HG03095 (cell line): ENCODE data around the gene GTPBP3.
"Not testable (repeated sequence)": the region's sequence is repeated elsewhere in the genome, so short reads cannot be mapped to it uniquely, and the experiment has no call there.

ENCODE experiments used
- ATAC-seq: cut with Tn5 transposase; IDR thresholded peaks from one replicate; pipeline ENCODE4 v1.9.1; 2021; ENCODE audit warnings: moderate library complexity; ENCODE audit not compliant: unreplicated experiment

Gene GTPBP3

DNA sequence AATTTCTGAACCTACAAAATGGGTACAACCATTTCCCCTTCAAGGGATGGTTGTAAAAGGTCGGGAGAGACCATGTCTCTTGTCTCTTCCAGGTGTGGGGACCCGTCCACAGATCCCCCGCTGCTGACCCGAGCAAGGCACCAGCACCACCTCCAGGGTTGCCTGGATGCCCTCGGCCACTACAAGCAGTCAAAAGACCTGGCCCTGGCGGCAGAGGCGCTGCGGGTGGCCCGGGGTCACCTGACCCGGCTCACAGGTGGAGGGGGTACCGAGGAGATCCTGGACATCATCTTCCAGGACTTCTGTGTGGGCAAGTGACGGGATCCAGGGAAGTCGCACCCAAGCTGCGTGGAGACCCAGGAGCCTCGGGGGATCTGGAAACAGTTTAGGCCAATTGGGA, 4.0 kb downstream of the GTPBP3 start:
- ATAC-seq = no peak

DNA sequence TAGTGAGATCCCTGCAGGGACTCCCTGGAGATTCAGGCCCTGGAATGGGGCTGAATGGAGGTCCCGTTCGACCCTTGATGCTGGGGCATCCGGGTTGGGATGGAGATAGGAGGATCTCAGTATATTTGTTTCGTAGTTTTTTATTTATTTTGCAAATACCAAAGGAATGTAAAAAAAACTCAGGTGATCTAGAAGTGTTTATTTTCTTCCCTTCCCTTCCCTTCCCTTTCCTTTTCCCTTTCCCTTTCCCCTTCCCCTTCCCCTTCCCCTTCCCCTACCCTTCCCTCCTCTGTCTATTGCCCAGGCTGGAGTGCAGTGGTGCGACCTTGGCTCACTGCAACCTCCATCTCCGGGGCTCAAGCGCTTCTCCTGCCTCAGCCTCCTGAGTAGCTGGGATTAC, 4.5 kb downstream of the GTPBP3 start:
- ATAC-seq = no peak

DNA sequence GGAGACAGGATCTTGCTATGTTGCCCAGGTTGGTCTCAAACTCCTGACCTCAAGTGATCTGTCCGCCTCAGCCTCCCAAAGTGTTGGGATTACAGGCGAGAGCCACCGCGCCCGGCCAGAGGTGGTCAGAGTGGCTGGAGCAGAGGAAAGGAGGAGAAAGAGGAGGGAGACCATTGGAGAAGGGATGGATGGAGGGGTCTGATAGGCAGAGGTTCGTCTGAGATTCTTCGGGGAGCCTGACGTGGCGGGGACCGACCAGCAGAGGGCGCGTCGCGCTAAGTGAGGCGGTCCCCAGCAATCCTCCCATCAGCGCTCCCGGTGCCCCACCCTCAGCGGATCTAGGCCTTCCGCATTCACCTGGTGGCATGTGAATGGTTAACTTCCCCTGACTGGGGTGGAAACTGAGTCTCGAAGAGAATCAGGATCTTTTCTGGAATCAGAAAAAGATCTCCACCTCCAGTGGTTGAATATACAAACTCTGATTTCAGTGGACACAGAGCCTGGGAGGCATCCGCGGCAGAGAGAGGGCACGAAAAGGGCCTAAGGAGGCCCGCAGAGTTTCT, 8.8 kb downstream of the GTPBP3 start:
- ATAC-seq = no peak

DNA sequence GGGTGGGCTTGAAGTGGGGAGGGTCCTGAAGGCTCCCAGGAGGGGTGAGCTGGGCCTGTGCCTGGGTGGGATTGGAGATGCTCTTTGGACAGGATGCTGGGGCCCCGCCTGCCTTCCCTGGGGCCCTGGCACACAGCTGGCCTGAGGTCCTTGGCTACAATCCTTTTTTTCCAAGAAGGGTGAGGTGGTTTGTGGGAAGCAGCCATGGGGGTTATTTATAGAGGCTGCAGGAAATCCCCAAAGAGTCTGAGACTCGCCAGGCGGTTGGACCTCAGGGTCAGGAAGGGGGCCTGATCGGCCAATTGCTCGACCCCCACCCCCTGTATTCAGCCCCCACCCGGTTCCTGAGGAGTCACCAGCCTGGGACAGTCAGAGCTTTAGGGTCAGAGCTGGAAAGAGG, 10.0 kb downstream of the GTPBP3 start:
- no peak for ATAC-seq

DNA sequence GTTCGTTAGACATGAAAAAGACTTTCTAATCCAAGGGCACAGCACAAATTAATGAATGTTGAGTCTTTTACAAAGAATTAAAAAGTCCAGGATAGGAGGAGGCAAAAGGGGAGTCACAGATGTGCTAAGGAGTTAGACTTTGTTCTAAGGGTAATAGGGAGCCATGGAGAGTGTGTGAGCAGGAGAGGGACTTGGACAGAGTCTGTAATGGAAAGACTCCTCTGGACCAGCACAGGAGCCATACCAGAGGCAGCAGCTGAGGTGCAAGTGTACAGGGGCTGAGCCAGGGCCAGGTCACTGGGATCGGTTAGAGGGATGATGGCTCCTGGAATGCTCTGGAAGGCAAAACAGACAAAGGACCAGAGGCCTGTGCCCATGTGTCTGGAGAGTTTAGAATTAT, 10.5 kb downstream of the GTPBP3 start:
- no peak for ATAC-seq

DNA sequence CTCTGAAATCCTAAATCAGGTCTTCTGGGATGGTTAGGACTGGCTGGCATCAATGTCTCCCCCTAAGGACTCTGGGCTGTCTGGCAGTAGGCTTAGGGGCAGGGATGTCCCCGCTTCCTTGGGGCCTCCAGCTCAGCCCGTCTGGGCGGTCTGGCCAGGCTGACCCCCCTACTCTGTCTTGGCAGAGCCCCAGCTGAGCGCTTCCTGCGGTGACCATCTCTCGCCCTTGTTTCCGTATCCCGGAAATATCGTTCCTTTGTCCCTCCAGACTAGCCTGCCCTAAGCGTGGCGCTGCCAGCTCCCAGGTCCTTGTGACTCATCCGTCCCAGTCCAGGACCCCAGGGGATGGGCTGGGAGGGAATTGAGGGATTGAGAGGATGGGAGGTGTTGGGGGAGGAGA, 11.3 kb downstream of the GTPBP3 start:
- ATAC-seq = no peak

DNA sequence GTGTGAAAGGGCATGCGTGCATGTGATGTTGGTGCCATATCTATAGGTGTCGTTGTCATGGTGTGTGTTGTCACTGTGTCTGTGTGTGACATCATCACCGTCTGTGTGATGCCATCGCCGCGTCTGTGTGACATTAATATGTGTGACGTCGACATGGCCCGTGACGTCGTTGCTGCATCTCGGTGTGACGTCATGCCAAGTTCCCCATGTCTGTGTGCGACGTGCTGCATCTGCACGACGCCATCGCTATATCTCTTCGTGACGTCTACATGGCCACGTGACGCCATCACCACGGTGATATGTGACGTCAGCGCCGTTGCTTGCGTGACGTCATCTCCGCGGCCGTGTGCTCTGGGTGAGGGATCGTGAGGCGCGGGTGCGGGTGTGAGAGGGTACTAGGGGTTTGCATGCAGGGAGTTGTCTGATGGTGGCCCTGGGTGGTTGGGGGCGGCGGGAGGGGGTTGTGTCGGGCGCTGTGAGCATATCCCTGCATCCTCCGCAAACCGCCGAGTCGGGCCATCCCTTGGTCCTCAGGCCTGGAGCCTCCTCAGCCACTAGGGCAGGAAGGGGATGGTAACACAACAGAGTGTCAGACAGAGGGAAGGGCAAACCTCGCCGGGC, 14.6 kb downstream of the GTPBP3 start:
- no peak for ATAC-seq

DNA sequence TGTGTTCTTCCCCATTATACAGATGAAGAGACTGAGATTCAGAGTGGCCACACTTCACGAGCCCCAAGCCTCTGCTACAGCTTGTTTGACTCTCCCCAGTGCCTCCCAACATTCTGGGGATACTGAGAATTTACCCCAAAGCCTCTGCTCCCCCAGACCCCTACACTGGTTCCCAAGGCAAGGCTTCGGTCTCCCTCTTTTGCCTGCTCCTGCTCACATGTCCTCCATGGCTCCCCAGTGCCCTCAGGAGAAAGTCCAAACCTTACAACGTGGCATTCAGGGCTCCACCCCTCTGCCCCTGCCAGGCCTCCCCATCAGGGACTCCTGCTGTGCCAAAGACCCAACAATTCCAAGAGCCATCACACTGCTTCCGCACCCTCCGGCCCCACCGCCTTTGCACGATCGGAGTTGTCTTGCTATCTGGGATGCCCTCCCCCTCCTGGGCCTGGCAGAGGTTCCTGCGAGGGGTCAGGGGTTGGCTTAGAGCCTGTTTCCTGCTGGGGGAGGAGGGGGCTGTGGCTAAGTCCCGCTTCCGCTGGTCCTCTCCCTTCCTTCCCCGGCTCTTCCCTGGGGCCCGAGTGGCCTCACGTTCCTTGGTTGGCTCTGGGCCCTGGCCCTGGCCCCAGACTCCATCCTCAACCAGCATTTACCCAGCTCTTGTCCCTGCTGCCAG, 15.4 kb downstream of the GTPBP3 start:
- no peak for ATAC-seq

DNA sequence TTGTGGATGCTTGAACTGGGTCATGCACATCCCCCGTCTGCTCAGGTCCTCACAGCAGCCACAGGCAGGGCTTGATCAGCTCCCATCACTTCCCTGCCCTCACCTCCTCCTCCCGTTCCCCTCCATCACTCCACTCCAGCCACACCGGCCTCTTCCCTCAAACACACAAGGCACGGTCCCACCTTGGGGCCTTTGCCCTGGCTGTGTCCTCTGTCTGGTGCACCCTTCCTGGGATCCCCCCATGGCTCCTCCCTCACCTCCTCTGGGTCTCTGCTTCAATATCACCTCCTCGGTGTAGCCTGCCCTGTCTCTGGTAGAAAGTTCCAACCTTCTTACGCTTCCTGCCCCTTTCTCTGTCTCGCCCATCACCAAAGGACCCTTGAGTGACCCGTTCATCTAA, 16.0 kb downstream of the GTPBP3 start:
- ATAC-seq = no peak

DNA sequence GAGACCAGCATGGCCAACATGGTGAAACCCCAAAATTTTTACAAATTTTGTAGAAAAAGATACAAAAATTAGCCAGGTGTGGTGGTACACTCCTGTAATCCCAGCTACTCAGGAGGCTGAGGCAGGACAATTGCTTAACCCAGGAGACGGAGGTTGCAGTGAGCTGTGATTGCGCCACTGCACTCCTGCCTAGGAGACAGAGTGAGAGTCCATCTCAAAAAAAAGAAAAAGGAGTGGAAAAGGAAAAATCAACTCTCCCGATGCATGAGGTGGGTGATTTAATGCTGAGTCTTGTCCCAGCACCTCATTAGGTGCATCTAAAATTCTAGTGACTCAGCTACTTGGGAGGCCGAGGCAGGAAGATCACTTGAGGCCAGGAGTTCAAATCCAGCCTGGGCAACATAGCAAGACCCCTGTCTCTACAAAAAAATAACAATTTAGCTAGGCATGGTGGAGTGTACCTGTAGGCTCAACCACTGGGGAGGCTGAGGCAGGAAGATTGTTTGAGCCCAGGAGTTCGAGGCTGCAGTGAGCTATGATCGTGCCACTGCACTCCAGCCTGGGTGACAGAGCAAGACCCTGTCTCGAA, 19.8 kb downstream of the GTPBP3 start:
- ATAC-seq = no peak

DNA sequence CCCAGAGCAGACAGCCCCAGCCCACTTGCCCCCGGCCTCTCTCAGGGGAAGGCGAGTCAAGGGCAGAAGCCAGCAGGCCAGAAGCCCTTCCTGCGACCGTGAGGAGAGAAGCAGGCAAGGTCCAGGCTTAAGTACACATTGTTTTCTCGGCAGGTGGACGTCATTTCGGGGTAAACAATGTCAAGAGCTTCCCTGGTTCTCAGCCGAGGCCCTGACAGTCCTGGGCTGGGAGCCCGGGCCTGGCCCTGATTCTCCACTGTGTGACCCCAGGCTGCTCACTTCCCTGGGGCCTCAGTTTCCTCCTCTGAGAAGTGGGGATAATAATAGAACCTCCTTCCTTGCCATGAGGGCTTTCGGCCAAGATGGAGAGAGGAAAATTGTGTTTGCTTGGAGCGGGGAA, 20.4 kb downstream of the GTPBP3 start:
- ATAC-seq = no peak

DNA sequence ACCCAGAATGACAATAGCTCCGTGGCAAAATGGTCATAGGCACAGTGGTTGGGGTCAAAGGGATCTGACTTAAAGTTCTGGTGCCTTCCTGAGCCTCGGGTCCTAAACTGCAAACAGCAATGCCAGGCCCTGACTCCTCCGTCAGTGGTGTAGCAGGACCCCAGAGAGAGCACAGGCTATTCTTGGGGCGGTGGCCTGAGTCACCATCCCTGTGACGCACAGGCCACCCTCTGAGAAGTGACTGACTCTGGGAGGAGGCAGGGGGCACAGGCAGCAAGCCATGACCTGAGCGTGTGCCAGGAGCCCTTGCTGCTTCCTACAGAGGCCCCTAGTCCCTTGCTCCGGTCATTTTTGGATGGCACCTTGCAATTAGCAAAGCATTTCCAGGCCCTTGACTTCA, 21.0 kb downstream of the GTPBP3 start:
- no peak for ATAC-seq

DNA sequence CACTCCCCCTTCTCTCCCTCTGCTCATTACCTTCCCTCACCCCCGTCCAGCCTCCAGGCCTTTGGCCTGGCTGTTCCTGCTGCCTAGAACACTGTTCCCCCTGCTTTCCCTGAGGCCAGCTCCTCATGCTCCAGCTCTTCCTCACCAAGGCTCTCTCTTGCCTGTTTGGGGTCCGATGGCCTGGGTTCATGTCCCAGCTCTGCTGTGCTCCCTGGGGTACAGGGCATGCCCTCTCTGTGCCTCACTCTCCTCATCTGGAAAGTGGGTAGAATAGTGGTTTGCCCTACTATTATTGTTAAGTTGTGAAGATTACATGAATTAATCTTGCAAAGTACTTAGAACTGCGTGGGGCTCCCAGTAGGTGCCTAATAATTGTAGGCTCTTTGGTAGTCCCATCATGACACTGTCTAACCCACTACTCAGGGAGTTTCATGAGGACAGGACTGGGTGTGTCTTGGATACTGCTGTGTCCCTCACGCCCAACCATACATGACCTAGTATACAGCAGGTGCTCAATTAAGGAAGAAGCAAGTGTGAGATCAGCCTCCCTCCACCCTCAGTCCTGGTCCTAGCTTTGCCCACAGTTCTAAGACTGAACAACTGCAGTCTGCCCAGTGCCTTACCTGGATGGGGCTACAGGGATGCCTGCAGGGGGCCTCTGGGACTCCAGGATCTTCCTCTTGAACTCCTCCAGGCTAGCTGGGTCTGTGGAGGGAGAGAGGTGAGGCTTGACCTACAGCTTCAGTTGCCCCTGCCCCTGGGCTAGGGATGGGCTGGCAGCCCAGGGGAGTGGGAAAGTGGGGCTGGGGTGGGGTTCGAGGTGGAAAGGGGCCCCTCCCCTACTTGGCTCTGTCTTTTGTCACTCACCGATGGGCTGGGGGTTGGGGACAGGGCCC, 22.8 kb downstream of the GTPBP3 start:
- no peak for ATAC-seq

DNA sequence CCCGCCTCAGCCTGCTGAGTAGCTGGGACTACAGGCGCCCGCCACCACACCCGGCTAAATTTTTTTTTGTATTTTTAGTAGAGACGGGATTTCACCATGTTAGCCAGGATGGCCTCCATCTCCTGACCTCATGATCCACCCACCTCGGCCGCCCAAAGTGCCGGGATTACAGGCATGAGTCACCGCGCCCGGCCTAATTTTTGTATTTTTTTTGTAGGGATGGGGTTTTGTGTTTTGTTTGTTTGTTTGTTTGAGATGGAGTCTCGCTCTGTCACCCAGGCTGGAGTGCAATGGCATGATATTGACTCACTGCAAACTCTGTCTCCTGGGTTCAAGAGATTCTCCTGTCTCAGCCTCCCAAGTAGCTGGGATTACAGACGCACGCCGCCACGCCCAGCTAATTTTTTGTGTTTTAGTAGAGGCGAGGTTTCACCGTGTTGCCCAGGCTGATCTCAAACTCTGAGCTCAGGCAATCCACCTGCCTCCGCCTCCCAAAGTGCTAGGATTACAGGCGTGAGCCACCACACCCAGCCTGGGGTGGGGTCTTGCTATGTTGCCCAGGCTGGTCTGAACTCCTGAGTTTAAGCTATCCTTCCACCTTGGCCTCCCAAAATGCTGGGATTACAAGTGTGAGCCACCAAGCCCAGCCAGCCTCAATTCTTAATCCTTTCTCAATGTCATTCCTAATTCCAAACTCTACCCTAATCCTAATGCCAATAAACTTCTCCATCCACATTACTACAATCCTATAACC, 26.7 kb downstream of the GTPBP3 start:
- not testable (repeated sequence) for ATAC-seq

DNA sequence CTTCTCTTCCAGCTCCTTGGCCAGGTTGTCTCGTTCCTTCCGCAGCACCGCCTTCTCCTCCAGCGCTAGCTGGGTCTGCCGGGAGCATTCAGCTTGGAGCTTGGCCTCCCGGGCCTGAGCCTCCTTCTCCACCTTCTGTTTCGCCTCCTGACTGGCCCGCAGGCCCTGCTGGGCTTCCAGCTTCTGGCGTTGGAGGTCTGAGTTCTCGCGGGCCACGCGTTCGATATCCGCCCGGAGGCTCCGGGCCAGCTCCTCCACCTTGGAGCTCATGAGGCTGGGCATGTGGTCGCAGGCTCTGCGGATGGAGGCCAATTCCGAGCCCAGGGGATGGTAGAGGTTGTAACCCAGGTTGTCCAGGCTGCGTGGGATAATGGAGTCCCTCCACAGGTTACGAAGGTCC, 28.0 kb downstream of the GTPBP3 start:
- no peak for ATAC-seq

DNA sequence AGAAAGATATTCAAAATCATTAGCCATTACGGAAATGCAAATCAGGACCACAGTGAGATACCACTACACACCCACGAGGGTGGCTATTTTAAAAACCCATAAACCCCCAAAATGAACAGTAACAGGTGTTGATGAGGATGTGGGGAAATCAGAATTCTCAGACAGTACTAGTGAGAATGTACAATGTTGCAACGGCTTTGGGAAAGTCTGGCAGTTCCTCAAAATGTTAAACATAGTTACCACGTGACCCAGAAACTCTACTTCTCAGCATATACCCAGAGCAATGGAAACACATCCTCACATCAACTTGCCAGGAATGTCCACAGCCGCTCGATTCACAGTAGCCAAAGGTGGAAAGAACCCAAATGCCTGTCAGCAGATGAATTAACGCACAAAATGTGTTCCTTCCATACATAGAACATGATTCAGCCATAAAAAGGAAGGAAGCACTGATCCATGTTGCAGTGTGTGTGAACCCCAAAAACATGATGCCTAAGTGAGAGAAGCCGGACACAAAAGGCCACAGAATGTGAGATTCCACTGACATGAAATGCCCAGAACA, 32.8 kb downstream of the GTPBP3 start:
- ATAC-seq = peak; percentile 73

DNA sequence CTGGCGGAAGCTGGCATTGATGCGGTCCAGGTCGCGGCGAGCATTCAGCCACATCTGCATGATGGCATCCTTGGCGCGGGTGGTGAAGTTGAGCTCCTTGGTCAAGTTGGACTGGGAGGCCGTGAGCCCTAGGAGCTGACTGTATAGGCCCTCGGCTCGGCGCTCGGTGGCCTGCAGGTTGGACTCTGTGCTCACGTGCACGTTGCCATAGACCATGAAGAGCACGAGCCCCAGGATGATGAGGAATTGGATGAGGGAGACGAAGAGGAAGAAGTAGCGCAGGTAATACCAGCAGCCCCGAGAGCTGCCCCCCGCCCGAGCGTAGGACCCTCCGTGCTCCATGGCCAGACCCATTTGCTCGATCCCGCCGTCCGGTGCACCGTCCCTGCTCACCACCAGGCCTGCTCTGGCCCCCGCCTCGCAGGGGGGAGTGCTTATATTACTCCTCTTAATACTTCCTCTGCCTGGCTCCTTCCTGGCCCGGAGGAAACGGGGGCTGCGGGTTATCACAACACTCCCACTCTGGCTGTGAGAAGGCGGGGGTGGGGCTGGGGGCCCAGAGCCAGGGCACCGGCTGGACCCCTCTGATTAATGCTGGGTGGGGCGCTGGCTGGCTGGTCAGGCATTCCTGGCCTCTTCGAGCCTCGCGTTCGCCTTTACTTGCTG, 39.7 kb downstream of the GTPBP3 start, which contains the start of gene PLVAP:
TSS of gene PLVAP (minus strand) at position 408 of the 666 bp plus-strand sequence. CDS start at position 354, 54 bp downstream.
- no peak for ATAC-seq

DNA sequence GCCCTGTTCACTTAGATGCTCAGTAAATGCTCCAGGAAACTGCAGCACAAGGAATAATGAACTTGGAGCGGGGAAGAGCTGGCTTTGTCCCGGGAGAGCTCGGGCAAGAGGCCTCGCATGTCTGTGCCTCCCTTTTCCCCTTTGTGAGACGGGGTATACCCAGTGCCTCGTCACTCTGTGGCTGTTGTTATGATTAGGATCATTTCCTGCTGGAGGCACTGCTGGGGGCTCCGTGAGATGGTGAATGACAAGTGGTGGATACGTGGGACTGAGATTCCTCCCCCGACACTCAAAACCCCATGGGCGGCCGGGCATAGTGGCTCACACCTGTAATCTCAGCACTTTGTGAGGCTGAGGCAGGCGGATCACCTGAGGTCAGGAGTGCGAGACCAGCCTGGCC, 40.9 kb downstream of the GTPBP3 start:
- ATAC-seq = no peak

DNA sequence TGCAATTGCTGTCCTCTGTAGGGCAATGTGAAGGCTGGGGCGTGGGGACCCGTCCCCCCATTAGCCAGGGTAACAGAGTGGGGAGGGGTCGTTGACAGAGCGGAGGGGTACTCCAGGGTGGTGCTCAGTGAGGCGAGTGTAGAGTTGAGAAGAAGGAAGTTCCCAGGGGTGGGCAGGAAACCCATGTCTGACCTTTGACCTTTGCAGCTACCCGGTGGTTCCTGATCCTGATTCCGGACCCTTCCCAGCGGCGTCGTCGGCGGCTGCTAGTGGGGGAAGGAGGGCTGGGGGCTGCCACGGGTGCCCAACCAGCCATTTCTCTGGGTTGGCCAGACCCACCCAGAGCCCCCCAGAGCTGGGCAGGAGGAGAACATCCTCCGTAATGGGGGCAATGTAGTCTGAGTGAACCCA, 41.9 kb downstream of the GTPBP3 start:
- ATAC-seq = no peak
